ENCODE measurements around the gene HASPIN.

GRCh38 chr17:3704931-3705717 lies 18.6 kb upstream of the HASPIN start:
- TF ChIP-seq, protein P1, sequence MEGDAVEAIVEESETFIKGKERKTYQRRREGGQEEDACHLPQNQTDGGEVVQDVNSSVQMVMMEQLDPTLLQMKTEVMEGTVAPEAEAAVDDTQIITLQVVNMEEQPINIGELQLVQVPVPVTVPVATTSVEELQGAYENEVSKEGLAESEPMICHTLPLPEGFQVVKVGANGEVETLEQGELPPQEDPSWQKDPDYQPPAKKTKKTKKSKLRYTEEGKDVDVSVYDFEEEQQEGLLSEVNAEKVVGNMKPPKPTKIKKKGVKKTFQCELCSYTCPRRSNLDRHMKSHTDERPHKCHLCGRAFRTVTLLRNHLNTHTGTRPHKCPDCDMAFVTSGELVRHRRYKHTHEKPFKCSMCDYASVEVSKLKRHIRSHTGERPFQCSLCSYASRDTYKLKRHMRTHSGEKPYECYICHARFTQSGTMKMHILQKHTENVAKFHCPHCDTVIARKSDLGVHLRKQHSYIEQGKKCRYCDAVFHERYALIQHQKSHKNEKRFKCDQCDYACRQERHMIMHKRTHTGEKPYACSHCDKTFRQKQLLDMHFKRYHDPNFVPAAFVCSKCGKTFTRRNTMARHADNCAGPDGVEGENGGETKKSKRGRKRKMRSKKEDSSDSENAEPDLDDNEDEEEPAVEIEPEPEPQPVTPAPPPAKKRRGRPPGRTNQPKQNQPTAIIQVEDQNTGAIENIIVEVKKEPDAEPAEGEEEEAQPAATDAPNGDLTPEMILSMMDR (IDR thresholded peaks at IDR 0.05) = no peak
- TF ChIP-seq POLR2A (IDR thresholded peaks at IDR 0.05) = no peak
